Kidney epithelial cell (primary cell): ENCODE measurements around the gene CEP55. TPM values are rescaled to one million over a fixed set of nuclear protein-coding genes. Genes with fewer than 3 reads are reported as not detected.

Experiments used
- DNase-seq: peaks from one replicate; pipeline ENCODE4 v3.0.0-alpha.2; 2010; ENCODE audit warnings: low read depth
- H3K27me3 ChIP-seq: 2 replicates; pipeline ENCODE4 v1.6.0; 2011; ENCODE audit warnings: low read length; ENCODE audit not compliant: control insufficient read depth, insufficient read depth
- H3K36me3 ChIP-seq: 2 replicates; pipeline ENCODE4 v1.5.1; 2011; ENCODE audit warnings: low read length; ENCODE audit not compliant: control insufficient read depth, insufficient read depth
- H3K4me3 ChIP-seq: 2 replicates; pipeline ENCODE4 v1.5.1; 2011; ENCODE audit warnings: low read depth, mild to moderate bottlenecking, control low read depth, low read length
- total RNA-seq: library from RNA; depleted of rRNA; stranded (reverse); fragments of >200 nt; gene quantifications from 2 replicates; pipeline ENCODE4 v1.2.3, GENCODE V29; 2015
- TF ChIP-seq, protein P1 (sequence below): IDR thresholded peaks from 2 replicates; pipeline ENCODE4 v1.5.1; 2011; ENCODE audit warnings: mild to moderate bottlenecking, moderate library complexity, low read length, control low read depth, inconsistent platforms; ENCODE audit not compliant: insufficient read depth, poor library complexity, severe bottlenecking

Gene CEP55
- total RNA-seq, 1 donor from 2014 or later: 11.4 TPM

DNA sequence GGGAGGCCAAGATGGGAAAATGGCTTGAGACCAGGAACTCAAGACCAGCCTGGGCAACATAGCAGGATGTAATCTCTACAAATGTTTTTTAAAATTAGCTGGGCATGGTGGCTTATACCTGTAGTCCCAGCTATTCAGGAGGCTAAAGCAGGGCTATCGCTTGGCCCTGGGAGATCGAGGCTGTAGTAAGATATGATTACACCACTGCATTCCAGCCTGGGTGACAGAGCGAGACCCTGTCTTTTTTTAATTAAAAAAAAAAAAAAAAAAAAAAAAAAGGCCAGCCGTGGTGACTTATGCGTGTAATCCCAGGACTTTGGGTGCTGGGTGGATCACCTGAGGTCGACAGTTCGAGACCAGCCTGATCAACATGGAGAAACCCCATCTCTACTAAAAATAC, 41.7 kb upstream of the CEP55 start:
- no peak for DNase-seq
- Histone ChIP-seq H3K4me3 (no peak overlapping the region), H3K27me3 (no peaks in the 10 kb centered on the region), H3K36me3 (peaks cover 2% of the 10 kb centered on the region)
- TF ChIP-seq, protein P1, sequence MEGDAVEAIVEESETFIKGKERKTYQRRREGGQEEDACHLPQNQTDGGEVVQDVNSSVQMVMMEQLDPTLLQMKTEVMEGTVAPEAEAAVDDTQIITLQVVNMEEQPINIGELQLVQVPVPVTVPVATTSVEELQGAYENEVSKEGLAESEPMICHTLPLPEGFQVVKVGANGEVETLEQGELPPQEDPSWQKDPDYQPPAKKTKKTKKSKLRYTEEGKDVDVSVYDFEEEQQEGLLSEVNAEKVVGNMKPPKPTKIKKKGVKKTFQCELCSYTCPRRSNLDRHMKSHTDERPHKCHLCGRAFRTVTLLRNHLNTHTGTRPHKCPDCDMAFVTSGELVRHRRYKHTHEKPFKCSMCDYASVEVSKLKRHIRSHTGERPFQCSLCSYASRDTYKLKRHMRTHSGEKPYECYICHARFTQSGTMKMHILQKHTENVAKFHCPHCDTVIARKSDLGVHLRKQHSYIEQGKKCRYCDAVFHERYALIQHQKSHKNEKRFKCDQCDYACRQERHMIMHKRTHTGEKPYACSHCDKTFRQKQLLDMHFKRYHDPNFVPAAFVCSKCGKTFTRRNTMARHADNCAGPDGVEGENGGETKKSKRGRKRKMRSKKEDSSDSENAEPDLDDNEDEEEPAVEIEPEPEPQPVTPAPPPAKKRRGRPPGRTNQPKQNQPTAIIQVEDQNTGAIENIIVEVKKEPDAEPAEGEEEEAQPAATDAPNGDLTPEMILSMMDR: no peak

DNA sequence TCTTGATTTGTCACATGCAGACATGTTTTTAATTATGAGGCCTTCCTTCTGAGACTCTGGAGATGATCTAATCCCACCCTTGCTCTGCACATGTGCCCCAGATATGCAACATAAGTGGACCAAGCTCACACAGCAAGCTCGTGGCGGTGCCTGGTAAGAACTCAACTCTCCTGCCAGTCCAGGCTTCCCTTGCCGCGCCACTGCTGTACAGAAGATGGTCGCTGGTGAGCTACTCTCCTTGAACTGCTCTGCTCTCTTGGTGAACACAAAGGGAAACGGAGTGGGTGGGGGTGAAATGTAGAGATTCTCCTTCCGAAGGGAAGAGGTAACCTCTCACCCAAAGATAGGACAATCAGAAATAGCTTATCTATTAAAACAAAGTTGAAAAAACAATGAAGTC, 39.9 kb upstream of the CEP55 start:
- TF ChIP-seq, protein P1: no peak
- no peaks in the 10 kb centered on the region for H3K27me3 ChIP-seq
- H3K4me3 ChIP-seq: no peak overlapping the region
- H3K36me3 ChIP-seq: peaks cover 2% of the 10 kb centered on the region
- no peak for DNase-seq

DNA sequence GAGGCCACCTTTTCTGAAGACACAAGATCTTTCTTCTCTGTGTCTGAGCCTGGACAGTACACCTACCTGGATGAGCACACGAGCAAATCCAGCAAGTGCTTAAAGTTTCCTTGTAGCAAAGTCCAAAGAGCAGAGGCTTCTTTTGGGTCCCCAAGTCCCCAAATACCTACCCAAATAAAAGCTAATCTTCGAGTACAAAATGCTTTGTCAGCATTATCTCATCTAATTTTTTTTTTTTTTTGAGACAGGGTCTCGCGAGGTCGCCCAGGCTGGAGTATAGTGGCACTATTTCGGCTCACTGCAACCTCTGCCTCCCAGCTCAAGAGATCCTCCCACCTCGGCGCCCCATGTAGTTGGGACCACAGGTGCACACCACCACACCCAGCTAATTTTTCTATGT, 38.9 kb upstream of the CEP55 start:
- H3K4me3 ChIP-seq: no peak overlapping the region
- no peak for DNase-seq
- H3K36me3 ChIP-seq: peaks cover 2% of the 10 kb centered on the region
- no peaks in the 10 kb centered on the region for H3K27me3 ChIP-seq
- TF ChIP-seq, protein P1: no peak

DNA sequence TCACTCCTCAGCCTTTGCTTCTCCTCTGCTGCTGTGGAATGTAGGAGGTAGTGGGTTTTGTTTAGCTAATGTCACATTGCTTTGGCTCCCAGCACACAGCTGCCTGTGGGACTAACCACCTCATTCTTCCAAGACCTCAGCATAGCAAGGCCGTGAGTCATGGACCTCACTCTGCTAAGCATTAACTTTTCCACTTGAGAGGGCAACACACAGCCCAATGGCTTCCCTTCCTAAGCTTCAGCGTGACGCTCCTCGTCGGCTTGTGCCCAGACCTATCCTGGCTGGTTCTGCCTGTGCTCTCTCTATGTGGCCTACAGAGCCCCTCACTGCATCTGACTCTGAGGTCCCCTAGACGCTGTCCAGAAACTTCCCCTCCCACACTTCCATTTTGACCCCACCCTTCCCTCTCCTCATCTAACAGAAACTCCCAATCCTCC, 37.6 kb upstream of the CEP55 start:
- Histone ChIP-seq H3K36me3 (peaks cover 2% of the 10 kb centered on the region), H3K27me3 (no peaks in the 10 kb centered on the region), H3K4me3 (no peak overlapping the region)
- TF ChIP-seq, protein P1: no peak
- DNase-seq: peak; percentile 100

DNA sequence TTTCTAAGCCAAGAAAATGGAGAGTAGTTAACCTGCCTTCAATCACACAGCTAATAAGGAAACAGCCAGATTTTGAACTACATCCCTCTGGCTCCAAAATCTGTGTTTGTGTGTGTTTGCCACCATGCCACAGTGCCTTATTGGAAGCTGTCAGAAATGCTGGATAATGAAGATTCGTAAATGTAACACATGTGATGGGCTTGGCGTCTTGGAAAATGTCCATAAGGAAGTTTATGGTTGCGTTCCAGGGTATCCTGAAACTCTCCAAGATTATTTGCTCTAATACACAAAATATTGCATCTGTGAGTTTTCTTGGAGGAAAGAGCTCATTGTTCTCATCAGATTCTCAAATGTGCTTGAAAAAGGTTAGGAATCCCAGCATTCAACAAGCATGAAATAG, 36.9 kb upstream of the CEP55 start:
- H3K4me3 ChIP-seq: no peak overlapping the region

More for the DNA sequence above, 36.9 kb upstream of the CEP55 start:
- no peaks in the 10 kb centered on the region for H3K27me3 ChIP-seq
- H3K36me3 ChIP-seq: peaks cover 2% of the 10 kb centered on the region
- TF ChIP-seq, protein P1: no peak
- no peak for DNase-seq
